HG02623 (cell line): ENCODE results near the gene CCDC6.
"Not testable (repeated sequence)": the region's sequence is repeated elsewhere in the genome, so short reads cannot be mapped to it uniquely, and the experiment has no call there.

ENCODE experiments used
- ATAC-seq: cut with Tn5 transposase; IDR thresholded peaks from one replicate; pipeline ENCODE4 v1.9.1; 2021; ENCODE audit warnings: moderate library complexity; ENCODE audit not compliant: unreplicated experiment

The CCDC6 gene

DNA sequence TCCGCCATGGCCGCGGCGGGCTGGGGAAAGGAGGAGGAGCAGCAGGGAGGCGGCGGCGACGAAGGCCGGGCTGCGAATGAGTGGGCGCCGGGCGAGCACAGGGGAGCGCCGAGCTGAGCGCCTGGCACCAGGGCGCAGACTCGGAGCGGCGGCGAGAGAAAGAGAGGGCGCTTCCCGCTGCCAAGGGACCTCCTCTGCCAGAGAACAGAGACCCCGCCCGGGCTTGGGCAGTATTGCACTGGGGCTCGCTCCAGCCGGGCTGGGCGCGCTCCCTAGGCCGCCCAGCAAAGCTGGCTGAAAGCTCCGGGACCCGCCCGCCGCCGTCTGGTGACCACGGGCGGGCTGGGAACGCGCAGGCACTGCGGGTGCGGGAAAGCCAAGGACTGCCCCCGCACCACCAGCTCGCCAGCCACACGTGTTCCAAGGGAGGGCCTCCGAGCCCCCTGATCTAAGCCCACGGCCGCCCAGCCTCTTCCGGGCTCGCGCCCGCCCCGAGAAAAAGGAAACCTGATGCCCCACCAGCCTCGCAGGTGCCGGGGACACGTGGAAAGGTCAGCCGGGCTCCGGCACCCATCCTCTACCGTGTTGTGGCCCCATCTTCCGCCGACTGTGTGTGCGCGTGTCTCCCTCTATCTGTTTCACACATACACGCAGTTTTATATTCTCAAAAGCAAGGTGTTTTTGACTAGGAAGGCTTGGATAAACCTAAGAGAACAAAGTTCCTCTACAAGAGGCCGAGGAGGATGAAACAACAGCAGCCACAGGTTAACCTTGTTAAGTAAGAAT is at the start of gene CCDC6:
Gene CCDC6, minus strand, starts transcription at position 140 of the 786 bp plus-strand sequence. Its CDS starts 132 bp downstream, at position 8.
- ATAC-seq, result peak; percentile 74

GRCh38 chr10:59954296-59954695 is 47.9 kb upstream of the CCDC6 start:
- ATAC-seq, result no peak

GRCh38 chr10:59953711-59954110 is 47.4 kb upstream of the CCDC6 start:
- not testable (repeated sequence) for ATAC-seq

DNA sequence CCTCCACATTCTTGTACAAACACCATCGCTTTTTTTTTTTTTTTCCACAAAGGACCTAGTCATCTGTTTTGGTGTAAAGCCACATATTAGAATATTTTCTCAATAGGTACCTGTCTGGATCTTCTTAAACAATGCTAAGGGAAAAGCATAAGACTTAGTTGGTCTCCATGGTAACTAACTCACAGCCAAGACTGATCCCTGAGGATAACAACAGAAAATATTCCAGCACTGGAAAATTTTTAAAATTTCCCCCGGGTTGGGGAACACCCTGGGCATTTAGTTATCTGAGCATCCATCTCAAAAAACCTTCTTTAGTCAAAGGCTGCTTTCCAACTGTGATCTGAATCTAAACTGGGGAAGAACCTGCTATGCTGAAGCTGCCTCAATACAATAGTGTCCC is 43.7 kb upstream of the CCDC6 start:
- ATAC-seq, result no peak

- ATAC-seq, result no peak
Measured at GRCh38 chr10:59949608-59950007, 43.3 kb upstream of the CCDC6 start.

- no peak for ATAC-seq
Measured at GRCh38 chr10:59945991-59946390, 39.6 kb upstream of the CCDC6 start.

GRCh38 chr10:59945590-59945989 is 39.2 kb upstream of the CCDC6 start:
- no peak for ATAC-seq

- no peak for ATAC-seq
Measured at GRCh38 chr10:59944339-59944935, 38.1 kb upstream of the CCDC6 start.

- no peak for ATAC-seq
Measured at GRCh38 chr10:59942556-59942955, 36.2 kb upstream of the CCDC6 start.

- no peak for ATAC-seq
Measured at GRCh38 chr10:59937720-59938119, 31.4 kb upstream of the CCDC6 start.

DNA sequence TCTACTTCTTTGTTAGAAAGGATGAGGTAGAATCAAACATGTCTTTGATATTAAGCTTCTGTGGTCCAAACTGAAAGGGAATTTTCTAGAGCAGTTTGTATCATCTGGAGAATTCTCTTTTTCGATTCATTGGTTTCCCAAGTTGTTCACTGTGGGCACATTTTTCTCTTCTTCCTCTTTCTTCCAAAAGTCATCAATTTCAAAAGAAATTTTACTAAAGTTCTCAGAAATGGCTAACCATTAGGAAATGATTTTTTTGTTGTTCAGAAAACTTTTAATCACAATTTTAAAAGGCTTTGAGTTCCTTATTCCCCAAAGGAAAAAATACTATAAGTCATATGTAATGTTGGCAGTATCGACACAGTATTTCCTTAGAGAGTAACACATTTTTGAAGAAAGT is 28.3 kb upstream of the CCDC6 start:
- no peak for ATAC-seq

DNA sequence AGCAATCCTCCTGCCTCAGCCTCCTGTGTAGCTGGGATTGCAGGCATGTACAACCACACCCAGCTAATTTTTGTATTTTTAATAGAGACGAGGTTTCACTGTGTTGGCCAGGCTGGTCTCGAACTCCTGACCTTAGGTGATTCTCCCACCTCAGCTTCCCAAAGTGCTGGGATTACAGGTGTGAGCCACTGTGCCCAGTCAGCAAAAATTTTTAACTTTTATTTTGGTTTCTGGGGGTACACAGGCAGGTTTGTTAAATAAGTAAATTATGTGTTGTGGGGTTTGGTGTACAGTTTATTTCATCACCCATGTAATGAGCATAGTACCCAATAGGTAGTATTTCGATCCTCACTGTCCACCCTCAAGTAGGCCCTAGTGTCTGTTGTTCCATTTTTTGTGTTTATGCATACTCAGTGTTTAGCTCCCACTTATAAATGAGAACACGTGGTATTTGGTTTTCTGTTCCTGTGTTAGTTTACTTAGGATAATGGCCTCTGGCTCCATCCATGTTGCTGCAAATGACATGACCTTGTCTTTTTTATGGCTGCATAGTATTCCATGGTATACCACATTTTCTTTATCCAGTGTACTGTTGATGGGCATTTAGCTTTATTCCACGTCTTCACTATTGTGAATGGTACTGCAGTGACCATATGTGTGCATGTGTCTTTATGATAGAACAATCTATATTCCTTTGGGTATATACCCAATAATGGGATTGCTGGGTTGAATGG is 24.6 kb upstream of the CCDC6 start:
- not testable (repeated sequence) for ATAC-seq

GRCh38 chr10:59926086-59926485 is 19.7 kb upstream of the CCDC6 start:
- ATAC-seq, result no peak

- no peak for ATAC-seq
Measured at GRCh38 chr10:59922907-59923306, 16.6 kb upstream of the CCDC6 start.

GRCh38 chr10:59917922-59918321 is 11.6 kb upstream of the CCDC6 start:
- no peak for ATAC-seq

DNA sequence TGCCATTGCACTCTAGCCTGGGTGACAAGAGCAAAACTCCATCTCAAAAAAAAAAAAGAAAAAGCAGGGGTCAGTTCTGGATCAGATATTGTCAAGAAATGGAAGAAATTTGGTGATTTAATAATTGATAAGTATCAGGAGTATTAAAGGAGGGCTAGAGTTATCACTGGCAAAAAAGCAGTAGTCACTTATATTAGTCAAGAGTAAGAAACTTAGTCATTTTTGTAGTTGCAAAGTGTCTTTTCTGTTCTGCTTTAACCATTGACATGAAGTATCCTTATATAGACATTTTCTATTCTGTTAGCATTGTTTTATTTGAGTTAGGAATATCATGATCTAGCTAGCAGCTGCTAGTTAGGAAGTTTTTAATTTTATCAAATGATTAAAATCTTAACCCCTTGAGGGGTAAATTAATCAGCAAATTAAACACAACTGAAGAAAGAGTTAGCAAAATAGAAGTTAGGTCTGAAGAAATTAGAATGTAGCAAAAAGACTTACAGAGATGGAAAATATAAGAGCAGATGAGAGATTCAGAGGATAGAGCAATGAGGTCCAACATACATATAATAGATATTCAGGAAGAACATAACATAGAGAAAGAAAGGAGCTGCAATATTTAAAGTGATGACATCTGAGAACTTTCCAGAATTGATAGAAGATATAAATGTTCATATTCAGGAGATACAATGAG is 7.3 kb upstream of the CCDC6 start:
- no peak for ATAC-seq

- ATAC-seq, result no peak
Measured at GRCh38 chr10:59910867-59911266, 4.5 kb upstream of the CCDC6 start.

GRCh38 chr10:59909815-59910214 is 3.5 kb upstream of the CCDC6 start:
- no peak for ATAC-seq

DNA sequence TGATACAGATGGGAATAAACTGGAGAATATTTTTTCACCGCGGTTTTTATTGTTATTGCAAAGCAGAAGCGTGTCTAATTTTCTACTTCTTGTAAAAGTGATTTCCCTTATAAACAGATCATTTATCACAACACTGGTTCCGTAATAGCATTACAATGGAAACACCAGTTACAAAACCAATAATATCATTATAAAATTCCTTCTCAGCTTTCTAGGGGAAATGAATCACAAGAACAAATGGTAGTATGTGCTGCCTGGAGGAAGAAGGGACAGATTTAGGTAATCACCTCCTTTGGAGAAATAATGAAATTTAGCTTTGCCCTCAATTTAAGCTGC is 2.4 kb upstream of the CCDC6 start:
- no peak for ATAC-seq

DNA sequence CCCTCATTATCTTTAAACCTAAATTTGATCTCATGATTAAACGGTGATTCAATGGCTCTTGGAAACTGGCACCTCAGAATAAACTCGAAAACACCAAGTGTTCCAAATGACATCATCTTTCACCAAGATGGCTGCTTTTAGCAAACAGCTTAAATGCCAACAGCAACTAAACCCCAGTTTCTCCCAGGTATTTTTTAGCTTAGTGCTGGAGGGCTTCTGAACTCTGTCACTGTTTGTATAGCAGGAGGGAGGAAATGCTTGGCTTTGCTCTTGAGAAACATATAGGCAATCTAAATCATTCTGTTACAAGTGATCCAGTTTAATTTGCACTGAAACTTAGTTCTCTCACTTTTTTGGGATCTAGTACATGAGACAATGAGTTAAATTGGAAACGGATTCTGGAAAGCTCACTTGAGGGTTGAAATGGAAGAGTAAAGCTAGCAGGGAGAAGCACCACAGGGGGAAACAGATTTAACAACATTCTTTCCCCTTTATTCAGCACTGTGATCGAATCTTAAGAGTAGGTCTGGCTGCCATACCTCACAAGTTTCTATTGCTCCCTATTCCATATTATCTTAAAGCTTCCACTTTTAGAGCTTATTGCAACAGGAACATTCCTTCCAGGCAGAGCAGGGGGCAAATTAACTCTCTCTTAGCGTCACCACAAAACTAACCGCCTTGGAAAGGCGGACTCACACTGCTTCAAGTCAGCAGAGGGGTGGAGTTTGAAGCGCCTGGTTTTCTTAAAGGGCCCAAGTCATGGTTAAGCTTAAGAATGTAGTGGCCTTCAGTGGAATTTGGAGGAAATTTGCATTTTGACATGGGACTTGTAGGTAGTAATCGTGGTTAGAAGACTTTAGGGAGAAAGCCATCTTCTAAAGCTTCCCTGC is 1.8 kb upstream of the CCDC6 start:
- ATAC-seq, result peak; percentile 17

DNA sequence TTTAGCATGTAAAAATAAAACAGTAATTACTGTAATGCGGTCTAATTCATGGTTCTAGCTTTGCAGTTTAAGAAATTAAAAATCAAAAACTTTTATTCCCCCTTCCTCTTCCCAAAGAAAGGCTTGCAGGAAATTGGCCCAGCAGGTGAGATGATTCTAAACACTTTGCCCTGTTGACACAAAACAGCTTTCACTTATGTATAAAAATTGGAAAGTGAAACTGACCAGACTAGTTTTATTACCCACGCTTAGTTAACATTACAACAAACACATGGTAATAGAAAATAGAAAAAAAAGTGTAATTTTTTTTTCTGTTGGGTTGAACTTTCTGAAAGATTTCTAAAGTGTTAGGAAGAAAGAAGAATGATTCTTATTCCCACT is 1.2 kb upstream of the CCDC6 start:
- no peak for ATAC-seq
